OCI-LY1 (cell line): Measurements from ENCODE around the gene TOP1.
A peak's percentile ranks its signal among the peaks of the same experiment; 100 is the strongest.

Source experiments
- H2AFZ ChIP-seq: fragments of 200-600 bp; sonication (generic), shearing (Covaris generic); 2 replicates; pipeline ENCODE4 v1.6.0; 2014; ENCODE audit warnings: antibody characterized with exemption, mild to moderate bottlenecking, low read length
- H3F3A ChIP-seq: fragments of 200-600 bp; sonication (generic), shearing (Covaris generic); 2 replicates; pipeline ENCODE4 v1.6.0; 2014; ENCODE audit warnings: mild to moderate bottlenecking, antibody characterized with exemption, low read length, moderate library complexity; ENCODE audit not compliant: insufficient read depth
- H3K27ac ChIP-seq: fragments of 200-600 bp; sonication (generic); 2 replicates; pipeline ENCODE4 v1.5.1; 2014; ENCODE audit warnings: low read length, mixed run types, mild to moderate bottlenecking, low read depth; ENCODE audit not compliant: poor library complexity, severe bottlenecking
- H3K27me3 ChIP-seq: fragments of 200-600 bp; sonication (generic); 2 replicates; pipeline ENCODE4 v1.6.0; 2014; ENCODE audit warnings: antibody characterized with exemption, mild to moderate bottlenecking, low read length, moderate library complexity; ENCODE audit not compliant: insufficient read depth
- H3K36me3 ChIP-seq: fragments of 200-600 bp; sonication (generic); 2 replicates; pipeline ENCODE4 v1.6.1; 2014; ENCODE audit warnings: mild to moderate bottlenecking, antibody characterized with exemption, low read length, moderate library complexity, mixed read lengths; ENCODE audit not compliant: insufficient read depth
- H3K4me1 ChIP-seq: fragments of 200-600 bp; sonication (generic); 2 replicates; pipeline ENCODE4 v1.5.1; 2014; ENCODE audit warnings: mild to moderate bottlenecking, low read length, moderate library complexity; ENCODE audit not compliant: insufficient read depth, severe bottlenecking
- H3K4me2 ChIP-seq: fragments of 200-600 bp; sonication (generic), shearing (Covaris generic); 2 replicates; pipeline ENCODE4 v1.6.1; 2014; ENCODE audit warnings: low read length
- H3K4me3 ChIP-seq: fragments of 200-600 bp; sonication (generic); 2 replicates; pipeline ENCODE4 v1.5.1; 2014; ENCODE audit warnings: low read length, low read depth, mild to moderate bottlenecking, mixed read lengths; ENCODE audit not compliant: poor library complexity, severe bottlenecking
- H3K79me2 ChIP-seq: fragments of 200-600 bp; shearing (Covaris generic); 2 replicates; pipeline ENCODE4 v1.6.1; 2016; ENCODE audit warnings: mixed run types, low read length, mixed read lengths; ENCODE audit not compliant: insufficient read depth
- H3K9ac ChIP-seq: fragments of 200-600 bp; sonication (generic), shearing (Covaris generic); 2 replicates; pipeline ENCODE4 v1.6.1; 2014; ENCODE audit warnings: mild to moderate bottlenecking, low read length, mixed read lengths
- H3K9me2 ChIP-seq: fragments of 200-600 bp; sonication (generic), shearing (Covaris generic); 2 replicates; pipeline ENCODE4 v1.6.1; 2014; ENCODE audit warnings: low read depth, mild to moderate bottlenecking, low read length, mixed read lengths
- H3K9me3 ChIP-seq: fragments of 200-600 bp; shearing (Covaris generic); 2 replicates; pipeline ENCODE4 v1.6.1; 2014; ENCODE audit warnings: low read length, mixed read lengths
- H4K20me1 ChIP-seq: fragments of 200-600 bp; sonication (generic), shearing (Covaris generic); 2 replicates; pipeline ENCODE4 v1.6.0; 2016; ENCODE audit warnings: mild to moderate bottlenecking, low read length; ENCODE audit not compliant: insufficient read depth
- EZH2 ChIP-seq: fragments of 200-600 bp; sonication (generic), shearing (Covaris generic); IDR thresholded peaks from 2 replicates; pipeline ENCODE4 v1.8.0; 2017; ENCODE audit warnings: borderline replicate concordance, mixed run types, mild to moderate bottlenecking, antibody characterized with exemption, low read length, moderate library complexity, mixed read lengths
- TF ChIP-seq, protein P1 (sequence below): fragments of 200-600 bp; sonication (generic), shearing (Covaris generic); IDR thresholded peaks from 2 replicates; pipeline ENCODE4 v1.5.1; 2017; ENCODE audit warnings: mild to moderate bottlenecking, antibody characterized with exemption, low read length, moderate library complexity, mixed read lengths

TOP1 gene

DNA sequence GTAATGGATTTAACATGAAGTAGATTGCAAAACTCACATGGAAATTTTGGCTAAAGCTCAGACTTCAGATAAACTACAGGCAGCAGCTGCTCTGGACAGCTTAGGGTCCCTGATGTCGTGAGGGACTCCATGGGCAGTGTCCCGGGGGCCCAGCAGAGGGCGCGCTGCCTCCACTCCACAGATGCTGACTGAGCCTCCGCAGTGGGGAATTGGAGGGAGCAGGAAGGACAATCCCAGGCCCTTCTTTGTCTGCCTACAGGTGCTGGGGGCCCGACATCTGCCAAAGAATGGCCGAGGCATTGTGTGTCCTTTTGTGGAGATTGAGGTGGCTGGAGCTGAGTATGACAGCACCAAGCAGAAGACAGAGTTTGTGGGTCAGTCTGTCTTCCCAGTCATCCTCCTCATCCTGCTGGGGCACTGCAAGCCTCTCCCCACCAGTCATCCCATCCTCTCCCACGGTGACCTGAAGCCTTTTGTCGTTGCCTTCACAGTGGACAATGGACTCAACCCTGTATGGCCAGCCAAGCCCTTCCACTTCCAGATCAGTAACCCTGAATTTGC is 144.6 kb downstream of the TOP1 start:
- Histone ChIP-seq H3K9ac (no peak overlapping the region), H3K9me3 (no peaks in the 10 kb centered on the region), H3K4me3 (no peak overlapping the region), H3K4me1 (no peaks in the 10 kb centered on the region), H2AFZ (no peak overlapping the region), H3K27me3 (no peaks in the 10 kb centered on the region), H3K9me2 (no peaks in the 10 kb centered on the region), H3F3A (no peaks in the 10 kb centered on the region), H3K79me2 (no peaks in the 10 kb centered on the region), H3K36me3 (peaks cover 88% of the 10 kb centered on the region), H3K27ac (no peak overlapping the region), H4K20me1 (no peaks in the 10 kb centered on the region), H3K4me2 (no peak overlapping the region)
- no peak for TF ChIP-seq EZH2
- TF ChIP-seq, protein P1, sequence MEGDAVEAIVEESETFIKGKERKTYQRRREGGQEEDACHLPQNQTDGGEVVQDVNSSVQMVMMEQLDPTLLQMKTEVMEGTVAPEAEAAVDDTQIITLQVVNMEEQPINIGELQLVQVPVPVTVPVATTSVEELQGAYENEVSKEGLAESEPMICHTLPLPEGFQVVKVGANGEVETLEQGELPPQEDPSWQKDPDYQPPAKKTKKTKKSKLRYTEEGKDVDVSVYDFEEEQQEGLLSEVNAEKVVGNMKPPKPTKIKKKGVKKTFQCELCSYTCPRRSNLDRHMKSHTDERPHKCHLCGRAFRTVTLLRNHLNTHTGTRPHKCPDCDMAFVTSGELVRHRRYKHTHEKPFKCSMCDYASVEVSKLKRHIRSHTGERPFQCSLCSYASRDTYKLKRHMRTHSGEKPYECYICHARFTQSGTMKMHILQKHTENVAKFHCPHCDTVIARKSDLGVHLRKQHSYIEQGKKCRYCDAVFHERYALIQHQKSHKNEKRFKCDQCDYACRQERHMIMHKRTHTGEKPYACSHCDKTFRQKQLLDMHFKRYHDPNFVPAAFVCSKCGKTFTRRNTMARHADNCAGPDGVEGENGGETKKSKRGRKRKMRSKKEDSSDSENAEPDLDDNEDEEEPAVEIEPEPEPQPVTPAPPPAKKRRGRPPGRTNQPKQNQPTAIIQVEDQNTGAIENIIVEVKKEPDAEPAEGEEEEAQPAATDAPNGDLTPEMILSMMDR = peak; percentile 92

DNA sequence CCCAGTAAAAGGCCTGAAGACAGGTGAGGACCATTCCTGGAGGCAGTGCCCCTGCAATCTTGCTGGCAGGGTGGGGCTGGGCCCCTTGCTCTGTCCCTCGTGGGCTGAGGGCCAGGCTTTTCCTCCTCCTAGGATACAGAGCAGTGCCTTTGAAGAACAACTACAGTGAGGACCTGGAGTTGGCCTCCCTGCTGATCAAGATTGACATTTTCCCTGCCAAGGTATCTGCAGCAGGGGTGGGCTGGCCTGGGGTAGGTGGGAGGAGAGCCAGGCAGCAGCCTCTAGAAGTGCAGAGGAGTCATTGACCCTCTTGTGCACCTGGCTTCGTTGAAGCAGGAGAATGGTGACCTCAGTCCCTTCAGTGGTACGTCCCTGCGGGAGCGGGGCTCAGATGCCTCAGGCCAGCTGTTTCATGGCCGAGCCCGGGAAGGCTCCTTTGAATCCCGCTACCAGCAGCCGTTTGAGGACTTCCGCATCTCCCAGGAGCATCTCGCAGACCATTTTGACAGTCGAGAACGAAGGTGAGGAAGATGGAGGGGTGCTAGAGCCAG is 145.2 kb downstream of the TOP1 start:
- Histone ChIP-seq H3K27me3 (no peaks in the 10 kb centered on the region), H3F3A (no peaks in the 10 kb centered on the region), H4K20me1 (no peaks in the 10 kb centered on the region), H3K36me3 (peaks cover 82% of the 10 kb centered on the region), H2AFZ (no peak overlapping the region), H3K27ac (no peak overlapping the region), H3K4me2 (no peak overlapping the region), H3K9me2 (no peaks in the 10 kb centered on the region), H3K9me3 (no peaks in the 10 kb centered on the region), H3K4me1 (no peaks in the 10 kb centered on the region), H3K4me3 (no peak overlapping the region), H3K79me2 (no peaks in the 10 kb centered on the region), H3K9ac (no peak overlapping the region)
- TF ChIP-seq, protein P1 = no peak
- TF ChIP-seq EZH2 = no peak
